ENCODE data around the gene ATP8B1. TPM values are rescaled to one million over a fixed set of nuclear protein-coding genes. Genes with fewer than 3 reads are reported as not detected.

ATP8B1 gene
- 6.2 to 8.8 TPM (median 7.6 TPM) in 5 replicates for total RNA-seq (2022; extraction: Qiagen RNA extraction; ENCODE audit: low read depth)

GRCh38 chr18:57803103-57803969 is at the start of gene ATP8B1:
ATP8B1 (minus strand) TSS chr18:57803315; CDS start chr18:57731807, 71,508 bp downstream.

Other genes with a start within 250 kb of the ATP8B1 start
- gene FECH, start 216.6 kb downstream of the ATP8B1 start, total RNA-seq (2022; extraction: Qiagen RNA extraction; ENCODE audit: low read depth) = 33.0 to 40.0 TPM (median 37.2 TPM) in 5 replicates
- gene NARS1, start 181.5 kb downstream of the ATP8B1 start, total RNA-seq (2022; extraction: Qiagen RNA extraction; ENCODE audit: low read depth) = 73.4 to 127 TPM (median 79.9 TPM) in 5 replicates
- gene NEDD4L, start 240.9 kb upstream of the ATP8B1 start, total RNA-seq (2022; extraction: Qiagen RNA extraction; ENCODE audit: low read depth) = 26.2 to 32.2 TPM (median 29.0 TPM) in 5 replicates

Measured in A549 treated with GW870086 at 1 μM for 4 hours (cell line).